GM19351 (cell line): ENCODE measurements around the gene MORC1.
"Not testable (repeated sequence)": the region's sequence is repeated elsewhere in the genome, so short reads cannot be mapped to it uniquely, and the experiment has no call there.

Experiments
- ATAC-seq: cut with Tn5 transposase; IDR thresholded peaks from one replicate; pipeline ENCODE4 v1.9.1; 2021; ENCODE audit warnings: mild to moderate bottlenecking, moderate library complexity; ENCODE audit not compliant: unreplicated experiment

The MORC1 gene

GRCh38 chr3:109109574-109109973 is 8.4 kb downstream of the MORC1 start:
- ATAC-seq, result no peak

- no peak for ATAC-seq
Observed at GRCh38 chr3:109098079-109098644, 19.8 kb downstream of the MORC1 start.

DNA sequence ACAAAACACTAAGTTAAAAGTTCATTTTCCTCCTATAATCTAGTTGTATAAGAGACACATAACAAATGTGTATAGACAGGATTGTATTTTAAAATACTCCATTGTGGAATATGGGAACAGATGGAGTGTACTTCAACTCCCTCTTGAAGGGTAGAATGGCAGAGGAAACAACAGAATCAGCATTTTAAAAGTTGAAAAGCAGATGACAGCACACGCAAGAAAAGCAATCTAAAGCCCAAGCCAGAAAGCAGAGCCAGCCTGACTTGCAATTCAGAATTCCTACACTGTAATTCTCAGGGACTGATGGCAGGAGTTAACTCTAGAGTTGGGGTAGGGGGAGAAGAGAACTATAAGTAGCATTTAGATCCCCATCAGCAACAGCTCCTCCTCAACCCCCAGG is 22.8 kb downstream of the MORC1 start:
- no peak for ATAC-seq

DNA sequence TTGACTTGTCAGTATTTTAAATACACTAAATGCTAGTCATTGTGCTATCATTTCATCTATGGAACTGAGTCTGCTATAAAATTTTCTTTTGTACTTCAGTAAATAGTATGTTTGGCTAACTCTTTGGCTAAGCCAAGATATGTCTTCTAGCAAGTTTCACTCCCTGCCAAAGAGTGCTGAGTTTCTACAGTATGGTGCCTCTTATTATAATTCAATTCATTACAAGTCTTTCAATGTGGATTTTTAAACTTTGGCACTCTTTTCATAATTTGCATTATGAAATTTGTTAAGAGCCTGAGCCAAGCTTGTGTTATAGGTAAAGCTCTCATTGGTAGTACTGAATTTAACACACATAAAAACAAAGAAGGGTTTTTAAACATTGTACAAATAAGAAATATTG is 24.4 kb downstream of the MORC1 start:
- no peak for ATAC-seq

DNA sequence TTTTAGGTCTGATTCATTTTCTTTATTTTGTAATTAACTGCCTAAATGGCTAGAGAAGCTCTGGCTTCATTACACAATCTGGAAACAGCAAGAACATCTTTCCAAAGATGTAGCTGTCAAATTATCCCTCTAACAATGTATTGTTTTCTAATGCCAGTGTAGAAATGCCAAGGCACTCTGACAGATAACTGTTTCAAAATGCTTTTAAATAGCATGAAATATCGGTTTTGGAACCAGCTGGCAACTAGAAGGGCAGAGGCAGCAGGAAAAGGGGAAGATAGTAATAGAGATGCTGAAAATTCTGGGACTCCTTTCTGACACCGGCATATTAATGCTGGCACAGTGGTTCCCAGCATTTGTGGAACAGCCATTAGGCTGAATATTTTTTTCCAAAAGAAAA is 26.1 kb downstream of the MORC1 start:
- ATAC-seq, result no peak

DNA sequence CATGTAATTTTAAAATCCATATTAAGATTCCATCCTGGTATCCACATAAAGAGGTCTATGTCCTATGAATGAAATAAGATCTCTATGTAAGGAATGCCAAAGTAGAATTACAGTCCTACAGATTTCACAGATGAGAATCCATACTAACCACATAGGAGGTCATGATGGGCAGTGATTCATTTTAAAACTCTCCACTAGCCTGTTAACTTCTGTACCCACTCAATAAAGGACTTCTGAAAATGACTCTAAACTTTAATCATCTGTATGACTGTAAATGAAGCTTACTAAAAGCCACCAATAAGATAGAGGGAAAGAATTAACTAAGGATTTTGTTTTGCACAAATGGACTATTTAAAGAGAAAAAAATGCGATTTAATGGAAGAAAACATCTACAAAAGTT is 28.7 kb downstream of the MORC1 start:
- no peak for ATAC-seq

DNA sequence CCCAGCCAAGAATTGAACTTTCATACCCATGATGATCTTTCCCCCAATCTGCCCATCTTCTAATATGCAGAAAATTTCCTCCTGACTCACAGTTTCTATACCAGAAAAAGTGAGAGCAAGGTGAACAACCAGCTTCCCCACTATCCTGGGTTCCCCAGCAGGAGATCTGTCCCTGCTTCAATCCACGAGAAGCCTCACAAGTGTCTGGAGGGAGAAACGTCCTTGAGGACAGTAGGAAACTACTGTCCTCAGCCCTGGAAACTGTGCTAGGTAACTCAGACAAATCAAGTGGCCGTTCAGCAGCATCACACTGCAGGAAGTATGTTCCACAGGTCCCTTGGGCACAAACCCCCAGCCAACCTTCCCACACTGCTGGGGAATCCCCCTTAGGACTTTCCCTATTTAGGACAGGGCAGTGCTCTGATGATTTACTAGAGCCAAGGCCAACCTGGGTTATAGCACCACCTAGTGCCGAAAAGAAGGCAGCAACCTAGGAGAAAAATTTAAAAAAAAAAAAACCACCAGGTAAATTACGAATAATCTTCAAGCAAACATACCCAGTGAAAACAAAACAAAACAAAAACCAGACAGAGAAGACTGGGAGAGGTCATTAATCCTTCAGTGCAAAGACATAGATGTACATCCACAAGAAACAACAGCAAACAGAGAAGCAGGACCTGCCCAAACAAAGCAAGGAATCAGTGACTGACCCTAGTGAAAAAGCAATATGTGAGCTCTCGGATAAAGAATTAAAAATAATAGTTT is 36.0 kb downstream of the MORC1 start:
- ATAC-seq, result peak; percentile 98

GRCh38 chr3:109080090-109080489 is 37.8 kb downstream of the MORC1 start:
- ATAC-seq, result not testable (repeated sequence)

DNA sequence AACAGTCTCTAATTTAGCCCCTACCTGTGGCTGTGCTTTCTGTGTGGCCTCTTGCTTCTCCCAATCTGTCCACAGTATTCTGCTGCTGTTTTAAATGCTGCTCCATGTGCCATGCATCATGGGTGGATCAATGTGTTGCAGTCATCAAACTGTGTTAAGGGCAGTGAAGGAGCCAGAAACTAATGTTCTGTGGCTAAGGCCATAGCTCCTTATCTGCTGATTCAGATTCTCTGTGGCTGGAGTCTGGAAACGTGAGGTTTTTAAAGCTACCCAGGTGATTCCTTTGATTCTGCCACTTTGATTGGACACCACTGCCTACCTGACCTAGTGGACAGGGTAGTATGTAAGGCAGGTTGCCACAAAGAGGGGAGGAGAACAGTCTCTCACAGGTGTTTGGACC is 44.8 kb downstream of the MORC1 start:
- no peak for ATAC-seq

DNA sequence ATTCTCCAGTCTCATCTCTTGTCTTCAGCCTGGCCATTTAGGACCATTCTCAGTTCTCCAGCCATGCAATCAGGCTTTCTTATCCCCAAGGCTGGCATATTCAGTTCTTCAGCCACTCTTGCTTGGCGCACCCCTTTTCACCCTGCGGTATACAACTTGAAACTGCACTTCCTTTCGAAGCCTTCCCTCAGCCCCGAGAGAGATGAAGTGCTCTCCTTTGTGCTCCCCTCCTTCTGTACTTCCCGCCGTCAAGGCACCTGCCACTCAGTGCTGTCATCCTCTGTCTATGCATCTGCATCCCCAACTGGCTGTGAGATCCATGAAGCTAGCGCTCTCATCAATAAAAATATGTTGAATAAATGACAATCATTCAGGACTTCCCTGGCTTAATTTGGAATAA is 45.7 kb downstream of the MORC1 start:
- peak; percentile 88 for ATAC-seq

- peak; percentile 48 for ATAC-seq
Observed at GRCh38 chr3:109071350-109072142, 46.4 kb downstream of the MORC1 start.

DNA sequence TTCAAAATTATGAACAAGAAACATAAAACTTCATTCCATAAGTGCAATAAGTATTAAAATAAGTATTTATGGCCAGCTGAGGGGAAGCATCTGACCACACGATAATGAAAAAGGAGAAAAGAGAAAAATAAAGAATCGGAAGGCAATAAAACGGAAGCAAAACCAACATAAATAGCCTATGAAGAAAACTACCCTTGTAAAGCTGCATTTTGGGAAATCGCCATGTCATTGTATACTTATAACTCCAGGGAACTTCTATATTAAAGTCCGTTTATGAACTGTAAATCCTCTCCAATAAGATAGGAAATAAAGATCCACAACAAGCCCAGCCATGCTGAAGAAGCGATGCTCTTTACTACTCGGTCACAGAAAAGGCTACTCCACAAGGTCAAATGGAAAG is 47.7 kb downstream of the MORC1 start:
- no peak for ATAC-seq

DNA sequence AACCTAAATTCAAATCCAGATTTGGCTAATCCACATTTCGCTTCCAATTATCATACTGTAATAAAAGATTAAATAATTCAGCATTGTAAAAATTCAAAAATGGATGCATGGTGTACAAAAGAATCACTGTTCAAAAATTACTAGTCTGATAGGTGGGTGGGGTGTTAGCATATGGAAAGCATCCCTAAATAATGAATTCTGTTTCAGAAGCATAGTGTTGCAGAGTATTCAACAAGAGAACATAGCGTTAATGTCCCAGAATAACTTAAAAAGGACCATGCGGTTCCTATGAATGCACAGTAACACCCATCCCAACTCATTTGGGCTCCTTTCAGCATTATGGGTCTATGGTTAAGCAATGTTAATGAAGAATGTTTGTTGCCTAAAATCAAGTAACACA is 51.1 kb downstream of the MORC1 start:
- ATAC-seq, result no peak

- peak; percentile 92 for ATAC-seq
Observed at GRCh38 chr3:109059264-109059663, 58.7 kb downstream of the MORC1 start.

- ATAC-seq, result no peak
Observed at GRCh38 chr3:109057616-109058015, 60.3 kb downstream of the MORC1 start.

DNA sequence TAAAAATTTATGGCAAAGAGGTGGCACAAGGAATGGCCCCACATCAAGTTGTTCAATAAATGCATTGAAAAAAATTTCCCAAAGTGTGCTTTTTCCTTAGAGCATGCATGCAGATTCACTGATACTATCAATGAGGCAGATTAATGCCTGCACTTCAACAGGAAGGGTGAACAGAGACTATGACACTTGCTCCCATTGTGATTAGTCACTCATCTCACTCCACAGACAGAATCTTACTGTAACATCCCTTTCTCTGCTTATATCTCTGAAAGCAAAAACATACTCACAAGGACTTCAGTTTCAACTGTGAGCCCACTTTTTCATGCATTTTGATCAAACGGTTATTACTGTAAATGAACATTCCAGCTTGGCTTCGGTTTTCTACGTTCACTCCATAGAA is 60.9 kb downstream of the MORC1 start:
- no peak for ATAC-seq

DNA sequence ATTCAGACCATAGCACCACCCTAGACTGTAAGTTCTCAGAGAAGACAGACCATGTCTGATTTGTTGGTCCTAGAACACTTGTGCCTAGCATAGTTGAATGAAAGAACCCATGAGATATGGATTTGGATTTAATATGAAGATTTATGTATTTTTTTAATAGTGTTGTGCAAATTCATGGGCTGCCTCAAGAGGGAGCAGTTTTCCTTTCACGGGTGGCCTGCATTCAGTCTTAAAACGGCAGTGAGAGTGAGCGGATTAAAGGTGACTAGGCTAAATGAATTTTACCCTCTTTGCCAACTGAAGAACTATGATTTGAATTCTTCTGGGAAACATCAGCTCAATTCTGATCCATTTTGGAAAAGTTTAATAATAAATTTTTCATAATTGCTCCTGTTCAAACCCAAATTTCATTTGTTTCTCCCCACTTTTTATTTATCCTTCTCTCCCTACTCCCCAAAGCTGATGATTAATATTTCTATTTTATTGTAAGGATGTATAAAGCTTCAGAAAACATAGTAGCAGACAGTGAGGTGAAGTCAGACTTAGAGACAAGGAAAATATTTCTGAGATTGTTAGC is 67.3 kb downstream of the MORC1 start:
- ATAC-seq, result peak; percentile 78

DNA sequence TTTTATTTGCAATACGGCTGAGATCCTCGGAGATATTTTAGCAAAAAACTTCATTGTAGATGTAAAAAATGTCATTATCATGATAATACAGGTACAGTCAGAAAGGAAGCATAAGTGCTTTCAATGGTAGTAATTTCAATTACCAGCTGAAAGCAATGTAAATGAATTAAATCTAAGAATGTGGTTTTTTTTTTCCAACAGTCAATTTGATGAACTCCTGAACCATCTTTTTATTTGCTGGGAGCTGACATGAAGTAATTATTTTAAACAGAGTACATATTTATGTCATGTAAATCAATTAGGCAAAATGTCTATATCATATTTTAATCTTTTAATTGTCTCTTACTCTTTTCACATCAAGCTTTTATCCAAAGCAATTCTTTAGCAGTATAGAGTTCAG is 70.6 kb downstream of the MORC1 start:
- ATAC-seq, result no peak

- no peak for ATAC-seq
Observed at GRCh38 chr3:109045271-109046040, 72.5 kb downstream of the MORC1 start.

DNA sequence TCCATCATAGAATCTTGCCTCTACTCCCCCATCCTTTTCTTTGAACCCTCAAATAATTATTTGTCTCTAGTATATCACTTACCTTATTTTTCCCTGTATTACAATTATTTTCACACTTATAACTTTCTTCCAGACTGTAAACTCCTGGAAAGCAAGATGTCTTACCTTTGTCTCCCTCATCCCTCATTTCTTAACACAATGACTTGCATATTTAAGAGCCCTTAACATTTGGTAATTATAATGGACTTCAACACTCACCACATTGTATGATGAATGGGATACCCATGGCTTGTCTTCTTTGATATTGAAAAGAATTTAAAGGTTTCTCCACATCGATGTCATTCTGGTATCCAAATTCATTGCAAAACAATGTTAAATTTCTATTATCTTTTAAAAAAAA is 82.9 kb downstream of the MORC1 start:
- ATAC-seq, result no peak
